HG03045 (cell line): ENCODE results near the gene HYI.
"Not testable (repeated sequence)": the region's sequence is repeated elsewhere in the genome, so short reads cannot be mapped to it uniquely, and the experiment has no call there.

Source experiments
- ATAC-seq: cut with Tn5 transposase; IDR thresholded peaks from one replicate; pipeline ENCODE4 v1.9.1; 2021; ENCODE audit warnings: mild to moderate bottlenecking, moderate library complexity; ENCODE audit not compliant: unreplicated experiment

Gene HYI

GRCh38 chr1:43432171-43432860, 21.4 kb downstream of the HYI start:
- ATAC-seq, result no peak

- no peak for ATAC-seq
Observed at GRCh38 chr1:43431676-43432075, 22.1 kb downstream of the HYI start.

DNA sequence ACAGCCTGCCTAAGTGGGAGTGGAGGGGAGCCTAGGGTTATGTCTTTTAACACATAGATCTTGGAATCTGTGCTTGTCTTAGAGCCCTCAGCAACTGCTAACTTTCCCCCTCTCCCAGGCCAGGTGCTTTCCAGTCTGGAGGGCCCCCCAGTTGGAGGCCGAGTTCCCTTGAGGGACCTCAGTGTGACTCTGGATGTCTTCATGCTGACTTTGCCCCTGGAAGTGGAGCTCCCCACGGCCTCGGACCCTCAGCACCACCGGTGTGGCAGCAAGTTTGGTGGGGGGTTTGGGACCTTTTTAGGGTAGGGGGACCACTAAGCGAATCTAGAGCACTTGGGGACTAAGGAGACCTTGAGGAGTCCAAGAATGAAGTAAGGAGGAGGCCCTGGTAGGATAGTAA, 22.9 kb downstream of the HYI start:
- ATAC-seq, result no peak

DNA sequence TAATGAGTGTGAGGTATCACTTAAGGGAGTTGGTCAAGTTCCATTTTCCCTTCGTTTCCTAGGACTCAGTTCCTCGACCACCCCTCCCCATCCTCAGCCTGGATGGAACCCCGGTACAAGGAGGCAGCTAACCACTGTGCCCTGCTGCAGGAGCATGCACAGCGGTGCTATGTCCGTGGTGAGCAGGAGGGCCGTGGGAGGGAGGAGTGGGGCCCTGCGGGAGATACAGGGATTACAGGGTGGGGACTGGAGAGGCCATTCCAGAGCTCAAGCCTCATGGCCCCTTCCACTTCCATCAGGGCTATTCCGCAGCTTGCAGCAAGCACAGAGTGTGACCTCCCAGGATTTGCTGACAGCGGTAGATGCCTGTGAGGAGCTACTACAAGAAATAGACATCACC, 25.8 kb downstream of the HYI start:
- no peak for ATAC-seq

DNA sequence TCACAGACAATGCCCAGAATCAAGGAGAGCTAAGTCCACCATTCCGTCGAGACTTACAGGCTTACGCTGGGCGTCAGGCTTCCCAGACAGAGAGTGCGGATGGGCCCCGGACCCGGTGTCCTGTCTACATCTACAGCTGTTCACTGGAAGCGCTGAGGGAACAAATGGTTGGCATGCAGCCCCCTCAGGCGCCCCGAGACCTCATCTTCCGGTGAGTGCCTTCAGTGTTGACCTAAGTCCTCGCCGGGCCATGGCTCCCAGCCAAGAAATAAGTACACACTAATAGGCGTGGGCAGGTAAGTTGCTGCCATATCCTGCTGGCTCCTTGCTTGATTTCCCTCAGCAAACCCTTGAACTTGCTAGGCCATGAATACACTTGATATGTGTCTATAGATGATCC, 26.2 kb downstream of the HYI start:
- no peak for ATAC-seq

DNA sequence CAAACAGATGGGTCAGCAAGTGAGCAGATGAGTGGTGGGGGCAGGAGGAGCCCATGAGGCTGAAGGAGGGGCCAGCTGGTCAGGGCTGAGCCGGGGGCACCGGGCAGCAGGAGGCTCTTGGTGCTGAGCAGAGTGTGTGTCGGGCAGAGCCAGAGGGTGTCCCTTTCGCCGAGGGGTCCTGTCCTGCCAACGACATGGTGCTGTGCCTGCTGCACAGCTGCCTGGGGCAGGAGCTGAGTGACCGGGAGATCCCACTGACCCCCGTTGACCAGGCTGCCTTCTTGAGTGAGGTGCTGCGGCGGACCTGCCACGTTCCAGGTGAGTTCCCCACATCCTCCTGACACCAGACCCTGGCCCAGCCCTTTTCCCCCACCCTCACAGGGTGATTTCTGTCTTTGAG, 27.5 kb downstream of the HYI start:
- ATAC-seq, result no peak

GRCh38 chr1:43425045-43425444, 28.7 kb downstream of the HYI start:
- ATAC-seq, result no peak

GRCh38 chr1:43423672-43424550, 29.8 kb downstream of the HYI start:
- no peak for ATAC-seq

- ATAC-seq, result no peak
Observed at GRCh38 chr1:43422995-43423671, 30.6 kb downstream of the HYI start.

GRCh38 chr1:43421976-43422750, 31.6 kb downstream of the HYI start:
- no peak for ATAC-seq

GRCh38 chr1:43421396-43421795, 32.3 kb downstream of the HYI start:
- ATAC-seq, result no peak

DNA sequence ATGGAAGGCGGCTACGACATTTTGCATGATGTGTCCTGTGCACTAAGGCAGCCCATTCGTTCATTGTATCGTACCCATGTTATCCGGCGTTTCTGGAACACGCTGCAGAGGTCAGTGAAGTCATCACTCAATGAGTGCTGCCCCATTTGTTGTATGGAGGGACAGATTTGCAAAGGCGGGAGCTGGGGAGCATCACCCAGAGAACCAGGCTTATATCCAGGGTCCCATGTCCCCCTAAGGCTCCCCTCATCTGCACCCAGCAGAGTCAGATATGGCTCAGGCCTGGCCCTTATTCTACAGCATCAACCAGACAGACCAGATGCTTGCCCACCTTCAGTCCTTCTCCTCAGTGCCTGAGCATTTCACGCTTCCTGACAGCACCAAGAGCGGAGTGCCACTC, 32.9 kb downstream of the HYI start:
- ATAC-seq, result no peak

DNA sequence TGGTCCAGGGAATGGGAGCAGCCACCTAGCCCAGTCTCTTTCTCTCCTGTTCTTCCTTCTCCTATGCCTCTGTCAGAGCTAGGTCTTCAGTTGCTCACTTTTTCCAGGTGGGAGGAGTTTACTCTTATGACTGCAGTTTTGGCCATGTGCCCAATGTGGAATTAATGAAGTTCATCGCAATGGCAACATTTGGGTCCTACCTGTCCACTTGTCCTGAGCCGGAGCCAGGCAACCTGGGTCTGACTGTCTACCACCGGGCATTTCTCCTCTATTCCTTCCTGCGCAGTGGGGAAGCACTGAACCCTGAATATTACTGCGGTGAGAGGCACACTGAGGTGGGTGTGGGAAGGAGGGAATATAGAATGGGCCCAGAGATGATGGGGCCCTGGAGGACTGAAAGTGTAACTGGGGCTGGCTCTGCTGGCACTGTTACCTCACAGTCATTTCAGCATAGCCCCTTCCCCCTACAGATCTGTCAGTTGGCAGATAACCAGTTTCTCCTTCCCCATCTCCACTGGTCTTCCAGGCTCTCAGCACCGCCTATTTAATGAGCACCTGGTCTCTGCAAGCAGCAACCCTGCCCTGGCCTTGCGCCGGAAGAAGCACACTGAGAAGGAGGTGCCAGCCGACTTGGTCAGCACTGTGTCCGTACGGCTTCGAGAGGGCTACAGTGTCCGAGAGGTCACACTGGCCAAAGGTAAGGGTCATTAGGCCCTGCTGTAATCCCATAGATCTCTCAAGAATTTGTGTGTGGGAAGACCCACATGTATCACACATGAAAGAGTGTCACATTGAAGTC, 33.9 kb downstream of the HYI start:
- ATAC-seq, result no peak

DNA sequence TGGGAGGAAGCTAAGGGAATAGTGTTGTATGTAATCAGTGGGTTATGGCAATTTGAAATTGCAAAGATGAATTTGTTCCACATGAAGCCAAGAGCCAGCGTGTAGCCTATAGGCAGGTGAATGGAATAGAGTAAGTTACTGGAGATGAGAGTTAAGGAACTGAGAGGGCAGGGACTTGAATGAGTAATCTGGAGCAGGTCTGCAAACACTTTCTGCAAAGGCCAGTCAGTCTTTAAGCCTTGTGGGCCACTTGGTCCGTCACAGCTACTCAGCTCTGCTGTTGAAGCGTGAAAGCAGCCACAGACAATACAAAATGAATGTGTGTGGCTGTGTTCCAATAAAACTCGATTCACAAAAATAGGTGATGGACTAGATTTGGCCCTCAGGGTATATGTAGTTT, 34.9 kb downstream of the HYI start:
- ATAC-seq, result no peak

- ATAC-seq, result no peak
Observed at GRCh38 chr1:43415901-43416300, 37.8 kb downstream of the HYI start.

- no peak for ATAC-seq
Observed at GRCh38 chr1:43414634-43415223, 39.0 kb downstream of the HYI start.

DNA sequence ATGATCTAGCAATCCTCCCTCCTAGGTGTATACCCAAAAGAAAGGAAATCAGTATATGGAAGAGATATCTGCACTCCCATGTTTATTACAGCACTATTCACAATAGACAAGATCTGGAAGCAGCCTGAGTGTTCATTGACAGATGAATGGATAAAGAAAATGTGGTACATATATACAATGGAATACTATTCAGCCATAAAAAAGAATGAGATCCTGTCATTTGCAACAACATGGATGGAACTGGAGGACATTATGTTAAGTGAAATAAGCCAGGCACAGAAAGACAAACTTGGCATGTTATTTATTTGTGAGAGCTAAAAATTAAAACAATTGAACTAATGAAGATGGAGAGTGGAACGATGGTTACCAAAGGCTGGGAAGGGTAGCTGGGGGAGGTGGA, 40.3 kb downstream of the HYI start:
- ATAC-seq, result not testable (repeated sequence)

- no peak for ATAC-seq
Observed at GRCh38 chr1:43410571-43410970, 43.2 kb downstream of the HYI start.

- ATAC-seq, result no peak
Observed at GRCh38 chr1:43405876-43406234, 47.9 kb downstream of the HYI start.
